Kidney (tissue), 14 donors: ENCODE data around the gene C19orf38. TPM values are rescaled to one million over a fixed set of nuclear protein-coding genes. Genes with fewer than 3 reads are reported as not detected.

Source experiments
- DNase-seq, 5 donors: peaks; one replicate each; pipeline ENCODE4 v3.0.0-alpha.2; 2013 to 2020
- FAIRE-seq: peaks from 2 replicates; lab custom pipeline; 2012; peaks lifted over from hg19 to GRCh38; lab: Jason Lieb, UNC
- H3K27ac ChIP-seq, 2 donors: one replicate each; pipeline ENCODE4 v1.7.0; 2013; ENCODE audit warnings: low read depth in 2 of 2, low read length in 2 of 2, inconsistent platforms in 1 of 2
- H3K27me3 ChIP-seq: one replicate; pipeline ENCODE4 v1.7.1; 2013; ENCODE audit warnings: low read length, inconsistent platforms; ENCODE audit not compliant: control insufficient read depth, insufficient read depth
- H3K36me3 ChIP-seq, 3 donors: one replicate each; pipeline versions ENCODE4 v1.7.0 to v1.7.1; 2013; ENCODE audit warnings: low read length in 3 of 3, control low read depth in 1 of 3, inconsistent platforms in 1 of 3; ENCODE audit not compliant: insufficient read depth in 3 of 3, control insufficient read depth in 2 of 3
- H3K4me1 ChIP-seq, 3 donors: one replicate each; pipeline versions ENCODE4 v1.7.0 to v1.7.1; 2013; ENCODE audit warnings: low read length in 3 of 3, inconsistent platforms in 1 of 3, low read depth in 1 of 3; ENCODE audit not compliant: control insufficient read depth in 2 of 3, insufficient read depth in 2 of 3
- H3K4me3 ChIP-seq, 3 donors: one replicate each; pipeline versions ENCODE4 v1.7.0 to v1.8.1; 2013; ENCODE audit warnings: low read length in 3 of 3, control low read depth in 1 of 3, inconsistent platforms in 1 of 3
- H3K9ac ChIP-seq, 3 donors: one replicate each; pipeline versions ENCODE4 v1.7.0 to v1.7.1; 2013; ENCODE audit warnings: low read length in 3 of 3, control low read depth in 1 of 3, inconsistent platforms in 1 of 3
- H3K9me3 ChIP-seq, 3 donors: one replicate each; pipeline versions ENCODE4 v1.7.0 to v1.7.1; 2013; ENCODE audit warnings: low read length in 3 of 3, control low read depth in 1 of 3, inconsistent platforms in 1 of 3; ENCODE audit not compliant: control insufficient read depth in 2 of 3, insufficient read depth in 1 of 3
- intact Hi-C: fragments of 100-400 bp; cut with DNase I; formaldehyde crosslinking; loops from one replicate; pipeline ENCODE4 v1.11.1; 2022
- polyA plus RNA-seq: library from polyadenylated mRNA; stranded (reverse); fragments of 350-450 nt; fragmentation: Illumina TruSeq; extraction: RNeasy Lipid Tissue Mini Kit (QIAGEN cat#74804); gene quantifications from one replicate; pipeline ENCODE4 v1.2.3, GENCODE V29; 2014; ENCODE audit warnings: low read depth, low replicate concordance; ENCODE audit not compliant: insufficient read depth
- total RNA-seq: library from RNA; stranded (reverse); fragmentation: NEBNext Ultra II Directional; extraction: Animal tissue kit (Norgen Biotek cat#: 25700); gene quantifications from one replicate; pipeline ENCODE4 v1.2.1, GENCODE V29; 2021
- TF ChIP-seq, protein P1 (sequence below): IDR thresholded peaks from 3 replicates; pipeline ENCODE4 v1.5.1; 2012; ENCODE audit warnings: mild to moderate bottlenecking, moderate library complexity, borderline replicate concordance; ENCODE audit not compliant: insufficient read depth; ENCODE audit errors: extremely low read depth
- donor health status: control.
- donor health status: control.
- donor health status: control.
- donor health status: control.
- donor health status: control.
- donor health status: DM: yes; HTN: yes; CAD: no.
- donor health status: Normal renal cell carcinoma (clear cell type).

C19orf38 gene
- total and polyA plus RNA-seq, 2 donors from 2014 or later, result 2.4 to 3.3 TPM

DNA sequence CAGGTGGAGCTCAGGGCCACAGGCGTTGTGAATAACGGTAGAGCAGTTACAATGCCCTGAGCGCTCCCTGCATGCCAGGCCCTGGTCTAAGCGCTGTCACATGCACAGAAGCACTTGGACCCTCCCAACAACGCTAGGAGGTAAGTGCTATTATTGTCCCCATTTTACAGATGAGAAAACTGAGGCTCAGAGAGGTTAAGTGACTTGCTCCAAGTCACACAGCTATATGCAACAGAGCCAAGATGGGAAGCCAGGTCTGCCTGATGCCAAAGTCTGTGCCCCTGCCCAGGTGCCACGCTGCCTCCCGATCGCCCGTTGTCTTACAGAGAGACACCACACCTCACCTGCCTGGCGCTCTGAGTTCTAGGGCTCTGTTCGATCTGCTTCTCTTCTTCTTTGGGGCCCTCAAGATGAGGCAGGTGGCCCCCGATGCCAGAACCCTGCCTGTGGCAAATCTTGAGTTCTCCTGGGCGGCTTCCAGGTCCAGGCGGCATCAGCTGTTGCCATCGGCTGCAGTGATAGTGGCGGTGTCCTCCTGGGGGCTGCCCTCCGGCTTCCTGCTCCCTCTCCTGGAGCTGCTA lies 60.3 kb downstream of the C19orf38 start:
- Histone ChIP-seq H3K36me3 (peaks cover 2 to 22% (median 9%) of the 10 kb centered on the region in 3 donors), H3K9me3 (no peaks in the 10 kb centered on the region), H3K4me1 (peaks cover 0 to 4% (median 0%) of the 10 kb centered on the region in 3 donors), H3K27me3 (no peaks in the 10 kb centered on the region), H3K9ac (no peak overlapping the region), H3K27ac (no peak overlapping the region), H3K4me3 (no peak overlapping the region)
- intact Hi-C loops, result no loop called here
- TF ChIP-seq, protein P1, sequence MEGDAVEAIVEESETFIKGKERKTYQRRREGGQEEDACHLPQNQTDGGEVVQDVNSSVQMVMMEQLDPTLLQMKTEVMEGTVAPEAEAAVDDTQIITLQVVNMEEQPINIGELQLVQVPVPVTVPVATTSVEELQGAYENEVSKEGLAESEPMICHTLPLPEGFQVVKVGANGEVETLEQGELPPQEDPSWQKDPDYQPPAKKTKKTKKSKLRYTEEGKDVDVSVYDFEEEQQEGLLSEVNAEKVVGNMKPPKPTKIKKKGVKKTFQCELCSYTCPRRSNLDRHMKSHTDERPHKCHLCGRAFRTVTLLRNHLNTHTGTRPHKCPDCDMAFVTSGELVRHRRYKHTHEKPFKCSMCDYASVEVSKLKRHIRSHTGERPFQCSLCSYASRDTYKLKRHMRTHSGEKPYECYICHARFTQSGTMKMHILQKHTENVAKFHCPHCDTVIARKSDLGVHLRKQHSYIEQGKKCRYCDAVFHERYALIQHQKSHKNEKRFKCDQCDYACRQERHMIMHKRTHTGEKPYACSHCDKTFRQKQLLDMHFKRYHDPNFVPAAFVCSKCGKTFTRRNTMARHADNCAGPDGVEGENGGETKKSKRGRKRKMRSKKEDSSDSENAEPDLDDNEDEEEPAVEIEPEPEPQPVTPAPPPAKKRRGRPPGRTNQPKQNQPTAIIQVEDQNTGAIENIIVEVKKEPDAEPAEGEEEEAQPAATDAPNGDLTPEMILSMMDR, result no peak
- FAIRE-seq, result no peak
- no peak for DNase-seq

DNA sequence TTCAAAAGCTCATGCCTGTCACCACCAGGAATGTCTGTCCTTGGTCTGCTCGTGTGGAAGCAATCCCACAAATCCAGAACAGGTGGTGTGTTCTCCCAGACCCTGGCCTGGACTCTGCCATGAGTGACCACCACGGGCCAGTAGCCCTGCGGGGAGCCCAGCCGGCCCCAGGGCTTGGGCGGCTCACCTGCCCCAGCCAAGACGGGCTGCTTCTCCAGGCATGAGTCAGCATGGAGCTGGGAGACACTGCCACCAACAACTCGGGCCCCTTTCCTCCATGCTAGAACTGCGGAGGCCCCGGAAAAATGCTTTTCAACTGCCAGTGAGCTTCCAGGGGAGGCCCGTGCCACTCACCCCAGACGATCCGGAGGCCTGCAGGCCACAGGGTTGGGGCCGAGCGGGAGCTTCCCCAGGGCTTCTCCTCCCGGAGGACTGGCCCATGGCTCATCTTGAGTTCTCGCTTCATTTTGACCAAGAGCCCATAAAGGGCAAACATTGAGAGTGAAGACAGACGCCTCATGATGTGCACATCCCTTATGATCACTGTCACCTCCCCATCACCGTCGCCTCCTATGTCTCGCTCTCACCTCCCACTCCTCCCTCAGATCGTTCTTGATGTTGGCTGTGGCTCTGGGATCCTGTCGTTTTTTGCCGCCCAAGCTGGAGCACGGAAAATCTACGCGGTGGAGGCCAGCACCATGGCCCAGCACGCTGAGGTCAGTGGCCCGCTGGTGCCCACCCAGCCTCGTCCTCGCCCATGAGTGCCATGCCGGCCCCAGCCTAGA lies 63.6 kb downstream of the C19orf38 start:
- no peak overlapping the region for H3K27ac ChIP-seq
- FAIRE-seq, result no peak

DNA sequence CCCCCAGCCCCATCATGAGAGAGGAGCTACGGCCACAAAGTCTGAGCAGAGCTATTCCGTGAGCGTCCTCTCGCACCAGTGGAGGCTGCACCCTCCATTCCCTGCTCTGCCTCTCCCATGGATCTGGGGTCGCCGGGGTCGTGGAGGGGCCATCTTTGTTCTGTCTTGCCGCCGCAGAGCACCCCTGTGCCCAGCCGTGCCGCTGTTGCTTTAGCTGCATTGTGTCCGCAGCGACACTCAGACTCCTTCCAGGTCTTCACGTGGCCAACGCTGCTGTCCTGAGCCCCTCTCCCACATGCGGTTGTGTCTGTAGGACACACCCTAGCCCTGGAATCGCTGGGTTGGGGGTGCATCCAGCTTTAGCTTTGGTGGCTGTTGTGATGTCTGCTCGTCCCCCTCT lies 64.4 kb downstream of the C19orf38 start:
- Histone ChIP-seq H3K36me3 (peaks cover 2 to 22% (median 9%) of the 10 kb centered on the region in 3 donors), H3K9ac (no peak overlapping the region), H3K27me3 (no peaks in the 10 kb centered on the region), H3K9me3 (no peaks in the 10 kb centered on the region), H3K4me3 (no peak overlapping the region), H3K4me1 (no peaks in the 10 kb centered on the region), H3K27ac (no peak overlapping the region)
- DNase-seq (no peak), FAIRE-seq (no peak)
- TF ChIP-seq, protein P1, result no peak
- intact Hi-C loops, result no loop called here

More for the DNA sequence above, 63.6 kb downstream of the C19orf38 start:
- intact Hi-C loops, result no loop called here
- Histone ChIP-seq H3K27me3 (no peaks in the 10 kb centered on the region), H3K4me1 (no peaks in the 10 kb centered on the region), H3K36me3 (peaks cover 2 to 22% (median 9%) of the 10 kb centered on the region in 3 donors), H3K9ac (no peak overlapping the region), H3K9me3 (no peaks in the 10 kb centered on the region), H3K4me3 (no peak overlapping the region)
- DNase-seq, result no peak
- TF ChIP-seq, protein P1, result no peak
